Type B pancreatic cell (in vitro differentiated cells): ENCODE results near the gene BEST4. TPM values are rescaled to one million over a fixed set of nuclear protein-coding genes. Genes with fewer than 3 reads are reported as not detected.

ENCODE experiments used
- DNase-seq: peaks from one replicate; pipeline ENCODE4 v3.0.0; 2021; ENCODE audit warnings: mixed read lengths; ENCODE audit not compliant: unreplicated experiment; ENCODE audit errors: extremely low spot score
- H3K27ac Mint-ChIP-seq: 2 replicates; pipeline ENCODE4 v1.8.0; 2021; ENCODE audit warnings: mild to moderate bottlenecking, mixed read lengths
- H3K27me3 Mint-ChIP-seq: 2 replicates; pipeline ENCODE4 v1.8.0; 2021; ENCODE audit warnings: mixed read lengths
- H3K36me3 Mint-ChIP-seq: 2 replicates; pipeline ENCODE4 v1.8.0; 2021; ENCODE audit warnings: mixed read lengths
- H3K4me1 Mint-ChIP-seq: one replicate; pipeline ENCODE4 v1.8.0; 2021; ENCODE audit warnings: mixed read lengths; ENCODE audit not compliant: unreplicated experiment
- H3K4me3 Mint-ChIP-seq: 2 replicates; pipeline ENCODE4 v1.8.0; 2021; ENCODE audit warnings: mild to moderate bottlenecking, mixed read lengths
- H3K9me3 Mint-ChIP-seq: 2 replicates; pipeline ENCODE4 v1.8.0; 2021; ENCODE audit warnings: mixed read lengths
- total RNA-seq: library from RNA; stranded (reverse); gene quantifications from 2 replicates; pipeline ENCODE4 v1.2.1, GENCODE V29; 2021; ENCODE audit warnings: low replicate concordance
- TF ChIP-seq, protein P1 (sequence below): fragments of 200-600 bp; sonication (generic); conservative IDR thresholded peaks from 2 replicates; pipeline ENCODE4 v1.5.0; 2021; ENCODE audit warnings: antibody characterized with exemption, mild to moderate bottlenecking

Gene BEST4
- total RNA-seq, 1 donor from 2014 or later: 0.99 TPM

DNA sequence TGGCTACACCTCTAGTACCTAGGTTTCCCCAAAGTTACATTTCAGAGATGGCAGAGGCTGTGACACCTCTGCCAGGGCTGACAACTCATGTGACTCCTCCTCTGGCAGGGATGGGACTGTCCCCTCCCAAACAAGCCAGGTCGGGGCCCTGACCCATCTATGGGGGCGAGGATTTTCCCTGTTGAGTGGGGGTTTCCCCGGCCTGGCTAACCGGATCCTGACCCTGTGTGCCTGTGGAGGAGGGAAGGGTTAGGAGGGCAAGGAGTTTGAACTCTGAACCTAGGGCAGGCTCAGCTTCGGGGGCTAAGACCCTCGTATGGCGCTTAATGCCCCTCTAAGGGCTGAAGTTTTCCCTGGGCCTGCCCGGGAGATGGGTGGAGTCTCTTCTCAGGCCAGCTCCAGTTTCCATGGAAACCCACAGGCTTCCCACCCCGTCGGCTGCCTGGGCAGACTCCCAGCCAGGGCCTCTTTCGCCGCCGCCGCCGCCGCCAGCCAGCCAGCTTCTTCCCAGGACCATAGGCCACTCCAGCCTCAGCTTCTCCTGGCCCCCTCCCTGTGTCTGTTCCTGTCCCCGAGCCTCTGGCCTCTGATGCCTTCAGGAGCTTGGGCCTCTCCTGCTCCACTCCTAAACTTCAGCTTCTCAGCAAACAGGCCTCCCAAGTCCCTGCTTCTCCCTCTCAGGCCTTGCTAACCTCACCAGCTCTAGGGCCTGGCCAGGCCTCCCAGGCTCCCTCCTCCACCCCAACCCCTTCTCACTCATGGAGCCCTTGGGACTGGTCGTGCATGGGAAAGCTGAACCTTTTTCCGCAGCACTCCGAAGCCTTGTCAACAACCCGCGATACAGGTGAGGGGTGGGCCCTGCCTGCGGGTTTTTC, 20.3 kb upstream of the BEST4 start, which contains the start of gene BTBD19:
Gene BTBD19 (plus strand): TSS at position 461 of the 875 bp plus-strand sequence. CDS start 298 bp downstream, at position 759.
- DNase-seq: no peak
- Mint-ChIP-seq H3K27ac (peak within 1 kb of the TSS; percentile 100), H3K9me3 (no peaks in the 10 kb centered on the region), H3K36me3 (peaks cover 8% of the 10 kb centered on the region), H3K27me3 (no peaks in the 10 kb centered on the region), H3K4me3 (peak within 1 kb of the TSS; percentile 75), H3K4me1 (peaks cover 39% of the 10 kb centered on the region)
- TF ChIP-seq, protein P1, sequence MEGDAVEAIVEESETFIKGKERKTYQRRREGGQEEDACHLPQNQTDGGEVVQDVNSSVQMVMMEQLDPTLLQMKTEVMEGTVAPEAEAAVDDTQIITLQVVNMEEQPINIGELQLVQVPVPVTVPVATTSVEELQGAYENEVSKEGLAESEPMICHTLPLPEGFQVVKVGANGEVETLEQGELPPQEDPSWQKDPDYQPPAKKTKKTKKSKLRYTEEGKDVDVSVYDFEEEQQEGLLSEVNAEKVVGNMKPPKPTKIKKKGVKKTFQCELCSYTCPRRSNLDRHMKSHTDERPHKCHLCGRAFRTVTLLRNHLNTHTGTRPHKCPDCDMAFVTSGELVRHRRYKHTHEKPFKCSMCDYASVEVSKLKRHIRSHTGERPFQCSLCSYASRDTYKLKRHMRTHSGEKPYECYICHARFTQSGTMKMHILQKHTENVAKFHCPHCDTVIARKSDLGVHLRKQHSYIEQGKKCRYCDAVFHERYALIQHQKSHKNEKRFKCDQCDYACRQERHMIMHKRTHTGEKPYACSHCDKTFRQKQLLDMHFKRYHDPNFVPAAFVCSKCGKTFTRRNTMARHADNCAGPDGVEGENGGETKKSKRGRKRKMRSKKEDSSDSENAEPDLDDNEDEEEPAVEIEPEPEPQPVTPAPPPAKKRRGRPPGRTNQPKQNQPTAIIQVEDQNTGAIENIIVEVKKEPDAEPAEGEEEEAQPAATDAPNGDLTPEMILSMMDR: no peak

- Mint-ChIP-seq H3K4me3 (peak overlapping the region; percentile 75), H3K27ac (peak overlapping the region; percentile 100), H3K9me3 (no peaks in the 10 kb centered on the region), H3K36me3 (peaks cover 12% of the 10 kb centered on the region), H3K4me1 (peaks cover 39% of the 10 kb centered on the region), H3K27me3 (no peaks in the 10 kb centered on the region)
- DNase-seq: no peak
- TF ChIP-seq, protein P1: no peak
Observed at GRCh38 chr1:44807364-44808062, 19.5 kb upstream of the BEST4 start.

DNA sequence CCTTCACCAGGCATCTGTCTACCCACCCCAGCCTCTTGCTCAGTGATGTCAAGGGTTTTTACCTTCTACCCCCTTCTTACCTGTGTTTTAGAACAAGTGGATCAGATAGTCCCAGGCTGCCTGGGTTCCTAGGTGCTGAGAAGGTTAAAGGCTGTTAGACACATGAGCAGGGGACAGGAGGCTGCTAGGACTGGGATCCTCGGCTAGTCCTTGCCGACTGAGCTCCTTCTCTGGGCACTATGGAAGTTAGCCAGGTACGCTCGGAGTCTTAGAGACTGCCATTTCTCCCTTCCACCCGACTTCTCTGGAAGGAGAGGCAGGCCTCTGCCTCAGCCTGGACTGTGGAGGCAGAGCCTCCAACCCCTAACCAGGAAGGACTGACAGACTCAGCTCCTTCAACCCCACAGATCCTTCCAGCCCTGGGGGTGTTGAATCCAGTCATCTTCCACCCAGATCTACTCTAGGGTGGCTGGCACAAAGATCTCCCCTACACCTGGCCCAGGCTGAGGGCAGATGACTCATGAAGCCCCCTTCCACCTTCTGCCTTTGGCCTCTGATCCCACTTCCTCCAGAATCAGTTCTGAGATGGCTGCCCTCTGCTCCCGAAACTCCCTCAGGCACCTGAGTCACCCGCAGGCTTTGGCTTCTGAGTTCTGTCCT, 18.9 kb upstream of the BEST4 start, which contains the start of gene DYNLT4:
Gene DYNLT4 (minus strand): TSS at position 648 of the 660 bp plus-strand sequence. CDS start 683 bp downstream, outside the sequence.
- TF ChIP-seq, protein P1: no peak
- no peak for DNase-seq
- peaks cover 40% of the 10 kb centered on the region for H3K4me1 Mint-ChIP-seq
- peak within 1 kb of the TSS; percentile 100 for H3K27ac Mint-ChIP-seq
- no peaks in the 10 kb centered on the region for H3K27me3 Mint-ChIP-seq
- H3K4me3 Mint-ChIP-seq: peak within 1 kb of the TSS; percentile 75
- H3K9me3 Mint-ChIP-seq: no peaks in the 10 kb centered on the region
- peaks cover 17% of the 10 kb centered on the region for H3K36me3 Mint-ChIP-seq

GRCh38 chr1:44806025-44806703, 18.2 kb upstream of the BEST4 start:
- H3K27ac Mint-ChIP-seq: no peak overlapping the region
- H3K4me1 Mint-ChIP-seq: peaks cover 35% of the 10 kb centered on the region
- H3K27me3 Mint-ChIP-seq: no peaks in the 10 kb centered on the region
- no peak overlapping the region for H3K4me3 Mint-ChIP-seq
- peaks cover 19% of the 10 kb centered on the region for H3K36me3 Mint-ChIP-seq
- no peaks in the 10 kb centered on the region for H3K9me3 Mint-ChIP-seq
- TF ChIP-seq, protein P1: no peak
- no peak for DNase-seq
